H1 (cell line): ENCODE results near the gene GUCY2C. TPM values are rescaled to one million over a fixed set of nuclear protein-coding genes. Genes with fewer than 3 reads are reported as not detected.
A peak's percentile ranks its signal among the peaks of the same experiment; 100 is the strongest.

Experiments used
- CTCF ChIA-PET: fragments of 300-600 bp; sonication (Branson Sonifier 250); formaldehyde crosslinking; loops from one replicate; lab custom pipeline; 2021; ENCODE audit not compliant: partially characterized antibody; lab: Charles Lee
- POLR2A ChIA-PET: fragments of 300-600 bp; sonication (Branson Sonifier 250); formaldehyde crosslinking; loops from one replicate; lab custom pipeline; 2021; ENCODE audit warnings: inconsistent platforms; ENCODE audit not compliant: partially characterized antibody; lab: Charles Lee
- DNase-seq, 2 experiments: peaks; one replicate each; pipeline versions ENCODE4 v3.0.0 to v3.0.0-alpha.2; 2010 to 2022; ENCODE audit warnings: low spot score in 2 of 2, low read depth in 1 of 2, mixed read lengths in 1 of 2
- FAIRE-seq: peaks from 2 replicates; lab custom pipeline; 2011; peaks lifted over from hg19 to GRCh38; lab: Jason Lieb, UNC
- H2AFZ ChIP-seq: 2 replicates; pipeline ENCODE4 v1.8.1; 2012; ENCODE audit warnings: low read length, inconsistent platforms
- H2AK5ac ChIP-seq: 2 replicates; pipeline ENCODE4 v1.6.1; 2013; ENCODE audit warnings: low read depth, low read length
- H2BK120ac ChIP-seq: replicated peaks from 2 replicates; pipeline ENCODE3; 2013; ENCODE audit warnings: low read depth, low read length, inconsistent platforms
- H2BK12ac ChIP-seq: 2 replicates; pipeline ENCODE4 v1.6.1; 2013; ENCODE audit warnings: low read depth, low read length
- H2BK15ac ChIP-seq: 2 replicates; pipeline ENCODE4 v1.6.1; 2013; ENCODE audit warnings: low read length
- H2BK20ac ChIP-seq: 2 replicates; pipeline ENCODE4 v1.6.1; 2013; ENCODE audit warnings: low read length
- H2BK5ac ChIP-seq: 2 replicates; pipeline ENCODE4 v1.6.1; 2013; ENCODE audit warnings: low read depth, low read length
- H3K14ac ChIP-seq: 2 replicates; pipeline ENCODE4 v1.6.1; 2013; ENCODE audit warnings: inconsistent platforms; ENCODE audit not compliant: insufficient read length
- H3K18ac ChIP-seq: 2 replicates; pipeline ENCODE4 v1.6.1; 2013; ENCODE audit warnings: low read length; ENCODE audit errors: extremely low read depth
- H3K23ac ChIP-seq: 2 replicates; pipeline ENCODE4 v1.6.1; 2013; ENCODE audit warnings: inconsistent platforms; ENCODE audit not compliant: insufficient read length
- H3K23me2 ChIP-seq: 2 replicates; pipeline ENCODE4 v1.6.1; 2013; ENCODE audit warnings: low read depth, low read length
- H3K27ac ChIP-seq: 2 replicates; pipeline ENCODE4 v1.6.1; 2011; ENCODE audit warnings: low read depth, low read length, inconsistent platforms
- H3K27me3 ChIP-seq, 4 experiments: replicated peaks in 1 of 4; 1 replicate in 1 of 4; 2 replicates in 3 of 4; pipeline versions ENCODE4 v1.6.1 to v1.8.1; 2011 to 2013; ENCODE audit warnings: low read length in 3 of 4, mild to moderate bottlenecking in 3 of 4, inconsistent platforms in 2 of 4, mixed read lengths in 2 of 4, moderate library complexity in 1 of 4; ENCODE audit not compliant: control insufficient read depth in 3 of 4, insufficient read depth in 3 of 4; ENCODE audit errors: extremely low read depth in 1 of 4
- H3K36me3 ChIP-seq, 4 experiments: 2 replicates each; pipeline versions ENCODE4 v1.6.1 to v1.8.1; 2011 to 2013; ENCODE audit warnings: mild to moderate bottlenecking in 4 of 4, low read length in 3 of 4, moderate library complexity in 2 of 4, control low read depth in 1 of 4, inconsistent platforms in 1 of 4; ENCODE audit not compliant: insufficient read depth in 4 of 4, control insufficient read depth in 2 of 4
- H3K4ac ChIP-seq: replicated peaks from 2 replicates; pipeline ENCODE3; 2013; ENCODE audit warnings: low read length, low read depth, mixed read lengths, inconsistent platforms; ENCODE audit not compliant: insufficient read length
- H3K4me1 ChIP-seq, 4 experiments: replicated peaks in 1 of 4; 1 replicate in 1 of 4; 2 replicates in 3 of 4; pipeline versions ENCODE4 v1.6.1 to v1.8.1; 2011 to 2013; ENCODE audit warnings: low read length in 3 of 4, inconsistent platforms in 2 of 4, mixed read lengths in 1 of 4; ENCODE audit not compliant: insufficient read depth in 4 of 4, control insufficient read depth in 3 of 4
- H3K4me2 ChIP-seq, 2 experiments: 2 replicates each; pipeline versions ENCODE4 v1.6.1 to v1.8.1; 2011 to 2013; ENCODE audit warnings: low read depth in 2 of 2, low read length in 2 of 2, control low read depth in 1 of 2, inconsistent platforms in 1 of 2, mild to moderate bottlenecking in 1 of 2; ENCODE audit not compliant: insufficient read depth in 1 of 2
- H3K4me3 ChIP-seq, 4 experiments: fragments of 200-600, 300-600 bp in 1 of 4; sonication (generic), shearing (Covaris generic), sonication (Bioruptor Twin) in 1 of 4; 2 replicates each; pipeline versions ENCODE4 v1.5.1 to v1.8.1; 2011 to 2016; ENCODE audit warnings: low read length in 4 of 4, low read depth in 3 of 4, control low read depth in 2 of 4, inconsistent platforms in 2 of 4, mild to moderate bottlenecking in 2 of 4, mixed read lengths in 1 of 4, moderate library complexity in 1 of 4; ENCODE audit not compliant: insufficient read depth in 2 of 4; ENCODE audit errors: extremely low read depth in 1 of 4
- H3K56ac ChIP-seq: replicated peaks from 2 replicates; pipeline ENCODE3; 2013; ENCODE audit warnings: low read depth, mild to moderate bottlenecking, mixed read lengths, low read length, inconsistent platforms; ENCODE audit not compliant: insufficient read length
- H3K79me1 ChIP-seq: 2 replicates; pipeline ENCODE4 v1.6.1; 2013; ENCODE audit warnings: low read depth, low read length, control low read depth
- H3K79me2 ChIP-seq, 2 experiments: 2 replicates each; pipeline versions ENCODE4 v1.6.1 to v1.8.1; 2012 to 2013; ENCODE audit warnings: low read length in 2 of 2, mild to moderate bottlenecking in 2 of 2, inconsistent platforms in 1 of 2; ENCODE audit not compliant: insufficient read depth in 2 of 2, control insufficient read depth in 1 of 2
- H3K9ac ChIP-seq, 4 experiments: replicated peaks in 1 of 4; 1 replicate in 1 of 4; 2 replicates in 3 of 4; pipeline versions ENCODE4 v1.6.1 to v1.8.1; 2011 to 2013; ENCODE audit warnings: low read depth in 3 of 4, low read length in 3 of 4, control low read depth in 2 of 4, mild to moderate bottlenecking in 2 of 4, moderate library complexity in 2 of 4, inconsistent platforms in 1 of 4; ENCODE audit errors: extremely low read depth in 1 of 4
- H3K9me3 ChIP-seq, 2 experiments: 2 replicates each; pipeline versions ENCODE4 v1.6.1 to v1.8.1; 2012 to 2013; ENCODE audit warnings: mild to moderate bottlenecking in 2 of 2, moderate library complexity in 2 of 2, control low read depth in 1 of 2, inconsistent platforms in 1 of 2, low read depth in 1 of 2, low read length in 1 of 2, mixed read lengths in 1 of 2; ENCODE audit not compliant: insufficient read depth in 2 of 2
- H4K20me1 ChIP-seq, 2 experiments: replicated peaks in 1 of 2; 2 replicates each; pipeline versions ENCODE3 to v1.8.1; 2011 to 2013; ENCODE audit warnings: inconsistent platforms in 2 of 2, low read length in 2 of 2, mild to moderate bottlenecking in 1 of 2; ENCODE audit not compliant: insufficient read depth in 2 of 2, control insufficient read depth in 1 of 2
- H4K5ac ChIP-seq: 2 replicates; pipeline ENCODE4 v1.6.1; 2013; ENCODE audit warnings: low read length, low read depth, mixed read lengths, inconsistent platforms; ENCODE audit not compliant: insufficient read length
- H4K8ac ChIP-seq: 2 replicates; pipeline ENCODE4 v1.8.0; 2013; ENCODE audit warnings: mild to moderate bottlenecking, moderate library complexity, low read length, inconsistent platforms; ENCODE audit not compliant: insufficient read depth; ENCODE audit errors: extremely low read depth
- H4K91ac ChIP-seq: replicated peaks from 2 replicates; pipeline ENCODE3; 2013; ENCODE audit warnings: low read length, mixed read lengths, inconsistent platforms; ENCODE audit not compliant: insufficient read length
- CEBPB ChIP-seq: IDR thresholded peaks from 2 replicates; pipeline ENCODE4 v1.6.1; 2012; ENCODE audit warnings: low read depth, low read length
- NANOG ChIP-seq: IDR thresholded peaks from 2 replicates; pipeline ENCODE4 v1.6.1; 2011; ENCODE audit warnings: low read length, low read depth, mild to moderate bottlenecking, inconsistent platforms; ENCODE audit not compliant: insufficient read depth, poor library complexity, severe bottlenecking
- SP4 ChIP-seq: IDR thresholded peaks from 2 replicates; pipeline ENCODE4 v1.6.1; 2012; ENCODE audit warnings: low read length, inconsistent platforms
- WGBS, 2 experiments: shearing (Covaris generic) in 1 of 2; methylation state at CpG; one replicate each; pipeline versions ENCODE4 v1.1.6 to v1.1.7; 2013 to 2015; ENCODE audit warnings: low lambda C conversion rate in 2 of 2, mixed read lengths in 2 of 2, inconsistent platforms in 1 of 2, low coverage in 1 of 2, missing lambda C conversion rate in 1 of 2; ENCODE audit not compliant: insufficient replicate concordance in 2 of 2, insufficient coverage in 1 of 2, insufficient read length in 1 of 2; ENCODE audit errors: extremely low coverage in 1 of 2, missing lambda C conversion rate in 1 of 2; 5-methylcytosine and 5-hydroxymethylcytosine counted together
- polyA plus RNA-seq, 7 experiments: library from polyadenylated mRNA; depleted of rRNA in 3 of 7; stranded (reverse) in 5 of 7; unstranded in 2 of 7; fragments of >200 nt in 5 of 7; fragments of 200-250 nt in 2 of 7; gene quantifications; 1 replicate in 5 of 7; 2 replicates in 1 of 7; 4 replicates in 1 of 7; pipeline versions ENCODE4 v1.2.1 to v1.2.3, GENCODE V29; 2011 to 2013; ENCODE audit warnings: missing spikeins in 2 of 7, mixed read lengths in 2 of 7
- total RNA-seq: library from RNA; stranded (reverse); fragmentation: NEBNext Ultra II Directional; extraction: Animal tissue kit (Norgen Biotek cat#: 25700); gene quantifications from 2 replicates; pipeline ENCODE4 v1.2.1, GENCODE V29; 2021

Gene GUCY2C
- total and polyA plus RNA-seq, 2 of the 8 experiments (the other 6 are each of a cell fraction or from before 2014, with no cell fraction given), result 1.9 to 3.2 TPM

- H4K20me1 ChIP-seq, result no peaks in the 10 kb centered on the region
- no peak overlapping the region for H3K4me2 ChIP-seq
- H3K14ac ChIP-seq, result no peak overlapping the region
- no peak overlapping the region for H2BK120ac ChIP-seq
- FAIRE-seq, result no peak
- peaks cover 0 to 3% (median 0%) of the 10 kb centered on the region in 4 experiments; a peak in 2 of 7 replicates for H3K4me1 ChIP-seq
- H2AFZ ChIP-seq, result no peak overlapping the region
- no peak overlapping the region for H3K27ac ChIP-seq
- no peak overlapping the region for H4K8ac ChIP-seq
- no peak overlapping the region for H2BK15ac ChIP-seq
- WGBS, 2 experiments, result 89% methylated on average over 3 of the region's 3 CpGs; no CpG with 5 or more reads in 1 of the 2 experiments
- H3K18ac ChIP-seq, result no peak overlapping the region
- no peaks in the 10 kb centered on the region for H3K79me2 ChIP-seq
- no peak overlapping the region for H4K91ac ChIP-seq
- H3K23ac ChIP-seq, result no peak overlapping the region
- no peak for TF ChIP-seq NANOG
- TF ChIP-seq SP4, result no peak
- peak; percentile 91 for TF ChIP-seq CEBPB
- TF ChIP-seq, all 59 proteins: peak for 1
- Histone ChIP-seq H2BK5ac (no peak overlapping the region), H3K23me2 (peaks cover 11% of the 10 kb centered on the region; the same call in 1 of the 2 replicates), H3K27me3 (peaks cover 0 to 4% (median 1%) of the 10 kb centered on the region in 4 experiments; a peak in 3 of 7 replicates), H3K4me3 (no peak overlapping the region), H2AK5ac (no peak overlapping the region), H4K5ac (no peak overlapping the region), H3K9me3 (no peaks in the 10 kb centered on the region), H2BK20ac (no peak overlapping the region), H3K79me1 (no peaks in the 10 kb centered on the region; the same call in 1 of the 2 replicates), H3K56ac (no peak overlapping the region), H3K36me3 (no peaks in the 10 kb centered on the region), H3K9ac (no peak overlapping the region), H2BK12ac (no peak overlapping the region), H3K4ac (no peak overlapping the region)
- no peak for DNase-seq
- ChIA-PET POLR2A (no interaction called here), CTCF (interaction anchor here (0.7 to 3.4 kb wide), 13 partner anchors 12 to 287 kb away, joined by 3 to 31 read pairs (median 5); no protein-coding TSS in a partner anchor)
These were observed 124.6 kb downstream of the GUCY2C start for GRCh38 chr12:14571779-14572178.
